ENCODE results near the gene THSD7A.

- TF ChIP-seq MAZ (IDR thresholded peaks at IDR 0.05; ENCODE audit: borderline replicate concordance, low read depth, low read length) (no peak), POLR2A (IDR thresholded peaks at IDR 0.05; ENCODE audit: low read depth, low read length) (no peak), CTCF (conservative IDR thresholded peaks at IDR 0.05; ENCODE audit: low read depth, low read length) (no peak), SMC3 (IDR thresholded peaks at IDR 0.05; ENCODE audit: low read depth, low read length) (no peak), FOS (IDR thresholded peaks at IDR 0.05; ENCODE audit: low read depth, low read length) (no peak), MXI1 (IDR thresholded peaks at IDR 0.05; ENCODE audit: borderline replicate concordance, low read depth, low read length) (no peak), NFE2L2 (IDR thresholded peaks at IDR 0.05; ENCODE audit: low read depth, low read length) (no peak), RAD21 (IDR thresholded peaks at IDR 0.05; ENCODE audit: low read length) (no peak), CEBPB (IDR thresholded peaks at IDR 0.05; ENCODE audit: low read depth, low read length) (no peak), RFX5 (IDR thresholded peaks at IDR 0.05; ENCODE audit: low read depth, low read length) (no peak), RCOR1 (IDR thresholded peaks at IDR 0.05; ENCODE audit: insufficient replicate concordance, low read length) (no peak), USF2 (IDR thresholded peaks at IDR 0.05; ENCODE audit: low read depth, low read length) (no peak), BHLHE40 (IDR thresholded peaks at IDR 0.05; ENCODE audit: low read depth, low read length) (no peak)
- TF ChIP-seq, protein P1, sequence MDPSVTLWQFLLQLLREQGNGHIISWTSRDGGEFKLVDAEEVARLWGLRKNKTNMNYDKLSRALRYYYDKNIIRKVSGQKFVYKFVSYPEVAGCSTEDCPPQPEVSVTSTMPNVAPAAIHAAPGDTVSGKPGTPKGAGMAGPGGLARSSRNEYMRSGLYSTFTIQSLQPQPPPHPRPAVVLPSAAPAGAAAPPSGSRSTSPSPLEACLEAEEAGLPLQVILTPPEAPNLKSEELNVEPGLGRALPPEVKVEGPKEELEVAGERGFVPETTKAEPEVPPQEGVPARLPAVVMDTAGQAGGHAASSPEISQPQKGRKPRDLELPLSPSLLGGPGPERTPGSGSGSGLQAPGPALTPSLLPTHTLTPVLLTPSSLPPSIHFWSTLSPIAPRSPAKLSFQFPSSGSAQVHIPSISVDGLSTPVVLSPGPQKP (IDR thresholded peaks at IDR 0.05; ENCODE audit: borderline replicate concordance, low read depth, low read length): no peak
Measured at GRCh38 chr7:11507929-11508328, 324.1 kb downstream of the THSD7A start.

Measured in IMR-90 (cell line).